Esophagus muscularis mucosa (tissue), 4 donors: ENCODE data around the gene PPP1R3G.

Experiments
- EP300 ChIP-seq: sonication (generic); formaldehyde crosslinking; IDR thresholded peaks from one replicate; pipeline ENCODE4 v1.6.1; 2017; ENCODE audit warnings: antibody characterized with exemption
- POLR2A ChIP-seq: fragments of 450-650 bp; IDR thresholded peaks from one replicate; pipeline ENCODE4 v1.6.1; 2017; ENCODE audit warnings: antibody characterized with exemption, moderate library complexity, mild to moderate bottlenecking, low read depth
- POLR2AphosphoS5 ChIP-seq, 2 donors: sonication (generic); formaldehyde crosslinking; IDR thresholded peaks; one replicate each; pipeline ENCODE4 v1.6.1; 2017; ENCODE audit warnings: antibody characterized with exemption in 2 of 2
- TF ChIP-seq, protein P1 (sequence below), 3 experiments: fragments of 200-600 bp in 2 of 3; fragments of 450-650 bp in 1 of 3; sonication (generic) in 2 of 3; IDR thresholded peaks; one replicate each; pipeline ENCODE4 v1.5.1; 2017 to 2019; ENCODE audit warnings: antibody characterized with exemption in 3 of 3, mild to moderate bottlenecking in 2 of 3, moderate library complexity in 1 of 3

DNA sequence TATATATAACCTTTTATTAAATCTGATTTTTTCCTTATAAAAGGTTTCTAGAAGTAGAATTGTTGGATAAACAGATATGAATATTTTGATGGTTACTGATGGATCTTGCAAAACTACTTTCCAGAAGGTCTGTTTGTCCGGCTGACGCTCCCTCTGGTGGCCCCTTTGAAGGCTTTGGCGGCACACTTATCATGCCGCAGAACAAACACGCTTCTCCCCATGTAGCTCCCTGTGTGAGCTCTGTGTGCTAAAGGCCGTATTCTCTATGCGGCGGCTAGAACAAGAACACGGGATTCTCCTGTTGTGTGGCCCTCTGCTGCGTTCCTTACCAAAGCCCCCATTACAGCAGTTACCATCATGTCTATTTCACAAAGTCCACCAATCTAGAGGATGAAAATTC is 30.0 kb downstream of the PPP1R3G start:
- TF ChIP-seq POLR2A (no peak), POLR2AphosphoS5 (IDR thresholded peaks at IDR 0.05) (no peak), EP300 (no peak)
- TF ChIP-seq, protein P1, sequence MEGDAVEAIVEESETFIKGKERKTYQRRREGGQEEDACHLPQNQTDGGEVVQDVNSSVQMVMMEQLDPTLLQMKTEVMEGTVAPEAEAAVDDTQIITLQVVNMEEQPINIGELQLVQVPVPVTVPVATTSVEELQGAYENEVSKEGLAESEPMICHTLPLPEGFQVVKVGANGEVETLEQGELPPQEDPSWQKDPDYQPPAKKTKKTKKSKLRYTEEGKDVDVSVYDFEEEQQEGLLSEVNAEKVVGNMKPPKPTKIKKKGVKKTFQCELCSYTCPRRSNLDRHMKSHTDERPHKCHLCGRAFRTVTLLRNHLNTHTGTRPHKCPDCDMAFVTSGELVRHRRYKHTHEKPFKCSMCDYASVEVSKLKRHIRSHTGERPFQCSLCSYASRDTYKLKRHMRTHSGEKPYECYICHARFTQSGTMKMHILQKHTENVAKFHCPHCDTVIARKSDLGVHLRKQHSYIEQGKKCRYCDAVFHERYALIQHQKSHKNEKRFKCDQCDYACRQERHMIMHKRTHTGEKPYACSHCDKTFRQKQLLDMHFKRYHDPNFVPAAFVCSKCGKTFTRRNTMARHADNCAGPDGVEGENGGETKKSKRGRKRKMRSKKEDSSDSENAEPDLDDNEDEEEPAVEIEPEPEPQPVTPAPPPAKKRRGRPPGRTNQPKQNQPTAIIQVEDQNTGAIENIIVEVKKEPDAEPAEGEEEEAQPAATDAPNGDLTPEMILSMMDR (IDR thresholded peaks at IDR 0.05) = no peak
